H7 (cell line): ENCODE data around the gene LCN9. TPM values are rescaled to one million over a fixed set of nuclear protein-coding genes. Genes with fewer than 3 reads are reported as not detected.
A peak's percentile ranks its signal among the peaks of the same experiment; 100 is the strongest.

Experiments used
- DNase-seq: peaks from one replicate; pipeline ENCODE4 v3.0.0; 2012
- H3K27me3 ChIP-seq: 2 replicates; pipeline ENCODE4 v1.6.0; 2011; ENCODE audit warnings: mild to moderate bottlenecking, low read length; ENCODE audit not compliant: control insufficient read depth, insufficient read depth
- H3K36me3 ChIP-seq: replicated peaks from 2 replicates; pipeline ENCODE4 v1.5.1; 2011; ENCODE audit warnings: low read length; ENCODE audit not compliant: control insufficient read depth, insufficient read depth
- H3K4me3 ChIP-seq: 2 replicates; pipeline ENCODE4 v1.5.1; 2011; ENCODE audit warnings: low read depth, mild to moderate bottlenecking, control low read depth, low read length, moderate library complexity; ENCODE audit not compliant: insufficient read depth
- total RNA-seq: library from RNA; depleted of rRNA; stranded (reverse); fragments of >200 nt; shearing (Covaris generic); gene quantifications from 2 replicates; pipeline ENCODE4 v1.2.3, GENCODE V29; 2014

The LCN9 gene
- total RNA-seq, 1 experiment from 2014 or later, result not detected

DNA sequence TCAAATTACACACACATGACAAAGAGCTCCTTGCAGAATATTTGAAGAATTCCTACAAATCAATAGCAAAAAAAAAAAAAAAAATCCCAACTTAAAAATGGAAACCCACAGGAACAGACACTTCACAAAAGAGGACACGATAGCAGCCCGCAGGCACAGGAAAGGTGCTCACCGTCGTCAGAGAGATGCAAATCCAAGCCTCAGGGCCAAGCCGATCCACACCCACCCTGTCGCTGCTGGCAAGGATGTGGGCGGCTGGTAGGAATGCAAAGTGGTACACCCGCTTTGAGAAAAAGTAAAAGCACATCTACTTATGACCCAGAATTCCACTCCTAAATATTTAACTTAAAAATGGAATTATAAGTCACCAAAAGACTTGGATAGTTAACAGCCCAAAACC is 10.8 kb downstream of the LCN9 start:
- Histone ChIP-seq H3K27me3 (no peaks in the 10 kb centered on the region), H3K36me3 (no peaks in the 10 kb centered on the region), H3K4me3 (no peak overlapping the region)
- no peak for DNase-seq

DNA sequence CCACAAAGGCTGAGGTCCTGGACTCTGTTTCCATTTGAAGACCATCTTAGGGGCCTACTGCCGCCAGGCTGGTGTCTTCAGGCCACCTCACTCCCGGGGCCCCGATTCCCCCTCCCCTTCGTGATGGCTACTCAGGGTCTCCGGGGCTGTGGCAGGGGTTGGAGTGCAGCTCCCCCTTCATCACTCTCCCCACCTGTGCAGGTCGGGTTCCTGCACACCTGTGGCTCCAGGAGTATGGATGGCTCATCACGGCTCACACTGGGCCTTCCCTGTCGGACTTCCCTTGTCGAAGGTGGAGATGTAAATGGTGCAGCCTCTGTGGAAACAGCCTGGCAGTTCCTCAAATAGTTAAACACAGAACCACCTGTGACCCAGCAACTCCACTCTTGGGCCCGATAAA is 11.9 kb downstream of the LCN9 start:
- Histone ChIP-seq H3K36me3 (no peaks in the 10 kb centered on the region), H3K27me3 (no peaks in the 10 kb centered on the region)
- DNase-seq, result no peak

DNA sequence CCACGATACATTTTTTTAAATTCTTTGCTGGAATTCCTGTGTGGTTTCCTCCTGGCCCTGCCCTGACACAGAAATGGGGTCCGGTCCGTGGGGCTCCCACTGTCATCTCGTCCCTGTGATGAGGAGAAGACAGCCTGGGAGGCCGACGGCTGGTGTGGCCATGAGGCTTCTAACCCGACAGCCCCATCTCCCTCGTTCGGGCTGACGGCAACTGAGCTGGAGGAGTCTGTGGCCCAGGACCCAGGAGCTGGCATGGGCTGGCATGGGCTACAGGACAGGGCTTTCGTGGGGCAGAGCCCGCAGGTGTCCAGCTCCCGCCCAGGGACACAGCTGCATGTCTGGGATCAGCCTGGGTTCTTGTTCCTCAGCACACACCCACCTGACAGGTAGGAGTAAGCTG is 13.8 kb downstream of the LCN9 start:
- Histone ChIP-seq H3K36me3 (no peaks in the 10 kb centered on the region), H3K27me3 (no peaks in the 10 kb centered on the region), H3K4me3 (no peak overlapping the region)
- no peak for DNase-seq

More for the DNA sequence above, 11.9 kb downstream of the LCN9 start:
- no peak overlapping the region for H3K4me3 ChIP-seq

DNA sequence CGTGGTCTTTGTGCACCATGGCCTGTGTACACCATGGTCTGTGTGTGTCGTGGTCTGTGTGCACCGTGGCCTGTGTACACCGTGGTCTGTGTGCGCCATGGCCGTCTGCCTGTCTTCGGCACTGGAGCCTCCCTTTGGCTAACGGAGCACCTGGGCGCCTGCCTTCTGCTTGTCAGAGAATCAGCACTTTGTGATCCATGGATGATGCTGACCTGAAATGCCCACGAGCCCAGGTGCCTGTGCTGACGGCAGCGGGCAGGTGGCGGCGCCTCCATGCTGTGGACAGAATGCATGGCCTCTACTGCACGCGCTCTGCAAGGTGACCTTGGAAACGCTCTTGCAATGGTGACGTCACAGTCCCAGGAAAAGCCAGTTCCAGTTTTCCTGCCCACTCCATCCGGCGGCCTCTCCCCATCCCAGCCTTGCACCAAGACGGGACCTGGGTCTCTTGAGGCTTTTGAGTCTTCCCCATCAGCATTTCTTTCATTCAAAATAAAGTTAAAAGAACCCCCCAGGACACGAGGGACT is 14.6 kb downstream of the LCN9 start:
- peak; percentile 41 for DNase-seq
- Histone ChIP-seq H3K4me3 (no peak overlapping the region), H3K36me3 (no peaks in the 10 kb centered on the region), H3K27me3 (no peaks in the 10 kb centered on the region)

DNA sequence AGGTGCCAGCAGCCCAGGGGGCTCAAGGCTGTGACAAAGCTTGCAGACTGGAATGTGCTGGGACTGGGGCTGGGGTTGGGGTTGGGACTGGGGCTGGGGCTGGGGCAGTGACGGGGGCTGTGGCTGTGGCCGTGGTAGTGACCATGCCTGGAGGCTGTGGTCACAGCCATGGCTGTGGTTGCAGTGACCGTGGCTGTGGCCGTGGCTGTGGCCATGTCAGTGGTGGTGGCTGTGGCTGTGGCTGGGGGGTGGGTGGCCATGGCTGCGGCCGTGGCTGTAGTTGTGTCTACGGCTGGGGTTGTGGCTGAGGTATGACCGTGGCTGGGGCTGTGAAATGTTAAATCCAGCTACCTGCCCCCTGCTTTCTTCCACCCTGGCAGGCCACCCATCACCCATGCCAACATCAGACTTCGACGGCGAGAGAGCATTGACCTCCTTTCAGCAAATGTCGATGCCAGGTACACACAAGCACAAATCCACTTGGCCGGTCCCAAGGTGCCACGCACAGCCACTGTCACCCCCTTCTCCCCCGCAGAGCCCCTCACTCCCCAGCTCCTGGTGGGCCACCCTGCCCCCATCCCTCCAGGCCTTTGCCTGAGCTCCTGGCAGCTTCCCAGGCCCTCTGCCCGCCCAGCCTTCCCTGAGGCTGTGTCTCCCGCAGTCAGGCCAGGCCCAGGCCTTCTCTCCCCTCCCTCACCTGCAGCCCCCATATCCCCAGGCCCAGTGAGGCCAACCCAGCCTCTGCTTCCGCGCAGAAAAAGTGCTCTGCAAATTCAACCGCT is 15.3 kb downstream of the LCN9 start:
- DNase-seq, result no peak
- Histone ChIP-seq H3K27me3 (no peaks in the 10 kb centered on the region), H3K4me3 (no peak overlapping the region)

DNA sequence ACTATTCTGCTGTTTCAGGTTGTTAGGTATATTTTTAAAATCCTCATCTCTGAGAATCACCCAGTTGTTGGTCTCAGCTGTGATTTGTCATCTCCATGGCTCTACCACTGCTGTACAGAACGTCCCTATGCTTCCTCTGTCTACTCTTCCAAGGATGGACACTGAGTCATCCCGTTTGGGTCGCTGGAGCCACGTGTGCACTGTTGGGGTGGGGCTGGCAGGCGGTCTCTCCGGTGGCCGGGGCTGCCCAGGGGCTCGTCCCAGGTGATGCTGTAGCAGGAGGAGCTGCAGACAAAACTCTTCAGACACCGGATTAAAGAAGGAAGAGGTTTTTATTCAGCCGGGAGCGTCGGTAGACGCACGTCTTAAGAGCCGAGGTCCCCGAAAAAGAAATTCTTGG is 16.9 kb downstream of the LCN9 start:
- Histone ChIP-seq H3K27me3 (no peaks in the 10 kb centered on the region), H3K36me3 (no peaks in the 10 kb centered on the region), H3K4me3 (no peak overlapping the region)
- DNase-seq, result no peak

More for the DNA sequence above, 15.3 kb downstream of the LCN9 start:
- no peaks in the 10 kb centered on the region for H3K36me3 ChIP-seq

DNA sequence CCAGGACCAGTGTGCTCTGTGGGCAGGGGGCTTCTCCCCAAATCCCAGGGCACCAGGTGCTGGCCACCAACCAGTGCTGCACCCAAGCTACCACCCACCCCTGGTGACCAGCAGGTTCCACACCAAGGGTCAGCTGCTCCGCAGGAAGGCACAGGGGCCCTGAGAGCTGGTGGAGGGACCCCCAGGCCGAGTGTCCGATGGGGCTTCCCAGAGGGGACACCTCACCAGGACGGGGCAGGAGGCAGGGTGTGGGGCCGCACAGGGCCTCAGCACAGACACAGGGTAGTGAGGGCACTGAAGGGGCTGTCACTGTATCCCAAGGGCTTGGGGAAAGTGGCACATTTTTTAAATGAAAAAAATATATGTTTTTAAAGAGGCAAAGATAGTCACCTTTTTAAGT is 18.1 kb downstream of the LCN9 start:
- Histone ChIP-seq H3K4me3 (no peak overlapping the region), H3K36me3 (no peaks in the 10 kb centered on the region), H3K27me3 (no peaks in the 10 kb centered on the region)
- DNase-seq, result no peak

DNA sequence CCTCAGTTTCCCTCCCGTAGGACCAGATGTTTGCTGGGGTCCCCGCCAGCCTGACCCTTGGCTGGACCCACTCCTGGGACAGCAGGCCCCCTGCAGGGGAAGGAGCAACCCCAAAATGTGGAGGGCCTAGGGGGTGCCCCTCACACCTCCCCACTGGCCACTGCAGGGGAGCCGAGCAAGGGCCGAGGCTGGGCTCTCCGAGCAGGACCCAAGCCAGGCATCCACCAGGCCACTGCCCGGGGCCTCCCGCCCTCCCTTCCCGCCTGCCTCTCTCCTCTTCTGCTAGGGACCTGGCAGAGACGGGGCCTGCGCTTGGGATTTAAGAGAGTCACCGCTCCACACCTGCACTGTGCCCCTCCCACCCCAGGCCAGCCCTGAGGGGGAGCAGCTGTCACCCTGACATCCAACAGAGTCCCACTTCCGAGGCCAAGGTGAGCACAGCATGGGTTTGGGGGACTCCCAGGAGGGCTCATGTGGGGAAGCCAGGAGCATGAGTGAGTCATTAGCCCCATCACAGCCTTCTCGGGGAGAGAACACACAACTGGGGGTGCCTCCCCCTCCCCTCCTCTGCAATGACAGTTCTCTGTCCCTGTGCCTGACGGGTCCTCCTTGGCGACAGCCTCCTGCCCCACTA is 20.4 kb downstream of the LCN9 start:
- no peaks in the 10 kb centered on the region for H3K27me3 ChIP-seq
- H3K4me3 ChIP-seq, result no peak overlapping the region
- no peak for DNase-seq
- no peaks in the 10 kb centered on the region for H3K36me3 ChIP-seq

DNA sequence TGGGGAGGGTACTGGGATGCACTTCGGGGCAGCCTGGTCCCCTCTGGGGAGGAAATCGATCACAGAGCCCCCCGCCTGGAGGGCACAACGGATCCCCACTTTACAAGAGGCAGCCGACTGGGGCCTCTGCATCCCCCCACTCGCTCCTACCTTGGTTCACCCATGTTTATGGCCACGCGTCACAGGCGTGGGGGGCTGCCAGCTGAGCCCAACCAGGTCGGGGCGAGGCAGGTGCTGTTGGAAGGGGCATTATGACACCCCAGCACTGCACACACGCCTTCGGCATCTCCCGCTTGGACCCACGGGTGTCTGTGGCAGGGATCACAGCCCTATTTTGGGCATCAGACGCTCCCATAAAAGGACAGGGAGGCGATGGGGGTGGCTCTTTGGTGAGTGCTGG is 21.6 kb downstream of the LCN9 start:
- Histone ChIP-seq H3K4me3 (no peak overlapping the region), H3K36me3 (no peaks in the 10 kb centered on the region), H3K27me3 (no peaks in the 10 kb centered on the region)
- DNase-seq, result no peak

DNA sequence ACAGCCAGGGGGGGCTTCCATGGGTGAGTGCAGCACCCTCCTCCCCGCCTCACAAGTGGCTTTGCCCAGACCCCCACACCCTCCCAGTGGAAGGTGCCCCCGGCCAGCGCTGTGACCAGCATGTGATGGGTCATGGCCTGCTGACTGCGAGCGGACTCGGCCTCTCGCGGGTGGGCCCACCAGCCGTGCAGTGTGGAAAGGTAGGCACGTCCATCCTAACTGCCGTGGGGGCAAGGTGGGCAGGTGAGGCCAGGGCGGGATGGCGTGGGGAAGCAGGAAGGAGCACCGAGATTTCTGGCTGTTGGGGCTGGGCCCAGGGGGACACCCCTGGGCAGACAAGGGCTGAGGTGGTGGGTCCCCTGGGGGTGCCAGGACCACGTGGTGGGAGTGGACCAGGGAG is 24.1 kb downstream of the LCN9 start:
- DNase-seq, result no peak
- Histone ChIP-seq H3K36me3 (no peaks in the 10 kb centered on the region), H3K27me3 (no peaks in the 10 kb centered on the region), H3K4me3 (no peak overlapping the region)

DNA sequence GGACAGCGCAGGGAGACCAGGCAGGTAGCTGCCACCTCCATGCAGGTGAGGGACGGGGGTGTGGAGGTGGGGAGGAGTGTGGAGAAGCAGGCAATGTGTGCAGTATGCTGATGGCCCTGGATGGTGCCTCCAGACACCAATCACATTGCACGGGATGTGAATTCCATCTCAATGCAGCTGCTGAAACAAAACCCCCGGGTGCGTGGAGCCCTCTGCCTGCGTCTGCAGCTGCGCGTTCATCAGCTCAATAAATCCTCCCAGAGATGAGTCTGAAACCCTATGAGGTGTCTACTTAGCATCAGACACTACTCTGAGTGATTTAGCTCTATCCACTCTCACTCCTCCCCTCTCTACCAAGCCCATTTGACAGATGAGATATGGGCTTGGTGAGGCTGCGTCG is 25.9 kb downstream of the LCN9 start:
- H3K36me3 ChIP-seq, result no peaks in the 10 kb centered on the region
- no peak overlapping the region for H3K4me3 ChIP-seq
- no peak for DNase-seq
- H3K27me3 ChIP-seq, result no peaks in the 10 kb centered on the region

DNA sequence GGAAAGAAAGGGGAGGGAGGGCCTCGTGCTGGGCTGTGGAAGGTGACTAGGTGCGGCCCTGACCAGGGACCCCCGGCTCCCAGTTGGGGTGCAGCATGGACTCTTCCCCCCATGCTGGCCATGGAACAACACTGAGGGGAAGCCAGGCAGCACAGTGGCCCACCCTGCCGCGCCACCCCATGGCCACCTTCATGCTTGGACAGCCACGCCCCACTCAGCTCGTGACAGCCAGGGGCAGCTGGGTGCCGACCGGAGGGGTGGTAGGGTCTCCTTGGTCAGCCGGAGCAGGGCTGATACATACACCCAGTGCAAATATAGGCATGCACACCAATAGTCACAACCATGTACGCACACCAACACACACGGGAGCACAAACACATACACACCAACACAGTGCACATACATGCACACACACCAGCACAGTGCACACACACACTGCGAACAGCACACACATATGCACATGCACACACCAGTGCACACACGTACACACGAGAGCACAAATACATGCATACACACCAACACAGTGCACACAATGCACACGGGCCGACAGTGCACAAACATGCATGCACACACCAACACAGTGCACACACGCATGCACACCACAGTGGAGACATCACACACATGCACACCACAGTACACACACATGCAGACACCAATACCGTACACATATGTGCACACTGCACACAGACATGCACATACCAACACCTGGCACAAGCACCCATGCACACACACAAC is 27.9 kb downstream of the LCN9 start:
- Histone ChIP-seq H3K4me3 (no peak overlapping the region), H3K27me3 (no peaks in the 10 kb centered on the region), H3K36me3 (no peaks in the 10 kb centered on the region)
- DNase-seq, result no peak

DNA sequence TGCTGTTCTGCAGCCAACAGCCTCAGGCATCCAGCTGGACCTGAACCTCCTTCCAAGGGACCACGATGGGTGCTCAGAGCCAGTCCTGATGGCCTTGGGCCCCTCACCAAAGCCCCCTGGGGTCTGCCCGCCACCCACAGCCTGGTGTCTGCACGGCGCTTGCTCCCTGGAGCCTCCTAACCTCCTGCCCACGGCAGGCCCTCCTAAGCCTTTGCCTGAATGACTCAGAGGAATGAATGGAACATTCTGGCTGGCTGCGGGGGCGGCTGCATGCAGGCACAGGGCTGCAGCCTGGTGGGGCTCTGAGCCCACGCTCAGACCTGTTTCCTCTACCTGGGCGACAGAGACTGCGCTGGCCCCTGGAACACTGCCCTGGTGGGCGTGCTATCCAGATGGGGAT is 29.3 kb downstream of the LCN9 start:
- no peaks in the 10 kb centered on the region for H3K27me3 ChIP-seq
- no peak for DNase-seq
- H3K36me3 ChIP-seq, result no peaks in the 10 kb centered on the region
- no peak overlapping the region for H3K4me3 ChIP-seq

DNA sequence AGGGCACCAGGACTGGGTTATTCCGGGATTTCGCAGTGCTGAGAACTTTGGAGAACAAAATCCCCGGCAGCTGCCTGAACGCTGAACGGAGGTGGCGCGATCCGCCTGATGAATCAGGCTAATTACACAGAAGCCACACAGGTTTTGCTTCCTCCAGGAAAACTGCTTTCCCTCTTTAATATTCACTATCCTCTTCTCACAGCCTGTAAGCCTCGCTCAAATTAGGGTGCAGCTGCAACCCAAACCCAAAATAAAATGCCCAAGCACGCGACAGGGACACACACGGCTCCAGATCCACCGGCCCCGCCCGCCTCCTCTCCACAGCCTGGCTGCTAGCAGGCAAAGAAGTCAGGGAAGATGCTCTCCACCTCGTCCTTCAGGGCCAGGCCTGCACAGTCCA is 30.2 kb downstream of the LCN9 start:
- H3K36me3 ChIP-seq, result no peaks in the 10 kb centered on the region
- H3K4me3 ChIP-seq, result no peak overlapping the region

DNA sequence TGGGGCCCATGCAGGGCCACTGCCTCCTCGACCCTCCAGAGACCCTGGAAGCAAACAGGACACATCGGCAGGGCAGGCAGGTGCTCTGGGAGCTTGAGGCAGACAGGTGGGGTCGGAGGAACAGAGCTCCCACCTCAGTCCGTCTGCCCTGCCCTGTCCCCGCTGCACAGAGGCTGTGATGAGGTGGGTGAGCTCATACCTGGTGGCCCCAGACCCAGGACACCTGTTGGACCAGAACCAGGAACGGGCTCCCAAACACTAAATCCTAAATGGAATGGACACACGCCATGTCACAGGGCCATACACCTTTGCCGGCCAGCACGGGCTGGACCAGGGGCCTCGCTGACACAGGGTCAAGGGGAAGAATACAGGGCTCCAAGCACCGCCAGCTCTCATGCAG is 30.7 kb downstream of the LCN9 start:
- no peak overlapping the region for H3K4me3 ChIP-seq
- H3K27me3 ChIP-seq, result no peaks in the 10 kb centered on the region
- H3K36me3 ChIP-seq, result no peaks in the 10 kb centered on the region
- DNase-seq, result no peak

More for the DNA sequence above, 30.2 kb downstream of the LCN9 start:
- DNase-seq, result no peak
- H3K27me3 ChIP-seq, result no peaks in the 10 kb centered on the region
